Aorta (tissue), 5 donors: ENCODE measurements around the gene SLC25A28. TPM values are rescaled to one million over a fixed set of nuclear protein-coding genes. Genes with fewer than 3 reads are reported as not detected.

ENCODE experiments used
- ATAC-seq: fragments of 200-7000 bp; cut with Tn5 transposase; one replicate; pipeline ENCODE4 v1.9.1; 2022; ENCODE audit warnings: moderate library complexity; ENCODE audit not compliant: low FRiP score
- DNase-seq, 2 donors: peaks; one replicate each; pipeline ENCODE4 v3.0.0-alpha.2; 2020
- H3K27ac ChIP-seq, 2 donors: one replicate each; pipeline ENCODE4 v1.5.1; 2013; ENCODE audit warnings: low read length in 2 of 2, mild to moderate bottlenecking in 2 of 2, moderate library complexity in 2 of 2, control low read depth in 1 of 2, inconsistent platforms in 1 of 2, low read depth in 1 of 2
- H3K27me3 ChIP-seq, 2 donors: one replicate each; pipeline ENCODE4 v1.6.1; 2013; ENCODE audit warnings: control low read depth in 1 of 2, low read length in 1 of 2, mild to moderate bottlenecking in 1 of 2, moderate library complexity in 1 of 2; ENCODE audit not compliant: insufficient read depth in 2 of 2, control insufficient read depth in 1 of 2
- H3K36me3 ChIP-seq, 2 donors: one replicate each; pipeline ENCODE4 v1.6.1; 2013; ENCODE audit warnings: control low read depth in 1 of 2, low read length in 1 of 2, mild to moderate bottlenecking in 1 of 2; ENCODE audit not compliant: insufficient read depth in 2 of 2, control insufficient read depth in 1 of 2
- H3K4me1 ChIP-seq, 2 donors: one replicate each; pipeline ENCODE4 v1.6.1; 2013; ENCODE audit warnings: low read length in 2 of 2, control low read depth in 1 of 2, mild to moderate bottlenecking in 1 of 2, moderate library complexity in 1 of 2; ENCODE audit not compliant: insufficient read depth in 2 of 2, control insufficient read depth in 1 of 2
- H3K4me3 ChIP-seq, 2 donors: one replicate each; pipeline ENCODE4 v1.5.1; 2013; ENCODE audit warnings: low read length in 2 of 2, control low read depth in 1 of 2, mild to moderate bottlenecking in 1 of 2
- H3K9me3 ChIP-seq: one replicate; pipeline ENCODE4 v1.6.1; 2013; ENCODE audit warnings: mild to moderate bottlenecking, low read length; ENCODE audit not compliant: control insufficient read depth
- WGBS, 2 donors: extraction: QIAGEN DNeasy Blood & Tissue Kit; methylation state at CpG; one replicate each; pipeline ENCODE4 v1.1.7; 2013; 5-methylcytosine and 5-hydroxymethylcytosine counted together
- intact Hi-C, 2 donors: fragments of 100-400 bp; cut with DNase I; formaldehyde crosslinking; loops; one replicate each; pipeline versions ENCODE4 v1.14.2 to v1.15.0; 2022
- long read RNA-seq, 2 donors: library from polyadenylated mRNA; unstranded; transcript quantifications; one replicate each; pipeline ENCODE4 v2.0.0, GENCODE V29; 2020 to 2021
- polyA plus RNA-seq, 2 donors: library from polyadenylated mRNA; stranded (reverse); fragments of 200-250 nt; gene quantifications; one replicate each; pipeline ENCODE4 v1.2.3, GENCODE V29; 2013
- total RNA-seq, 2 donors: library from RNA; stranded (reverse); fragmentation: NEBNext Ultra II Directional; extraction: Animal tissue kit (Norgen Biotek cat#: 25700); gene quantifications; one replicate each; pipeline ENCODE4 v1.2.1, GENCODE V29; 2021
- donor health status: healthy with polysubstance abuse.
- donor health status: Bipolar disorder and iron deficiency.
- donor health status: DM: no; HTN: no; CAD: no.
- donor health status: DM: no; HTN: no; CAD: no.
- donor health status: DM: yes; HTN: yes; CAD: no.

Gene SLC25A28, protein sequence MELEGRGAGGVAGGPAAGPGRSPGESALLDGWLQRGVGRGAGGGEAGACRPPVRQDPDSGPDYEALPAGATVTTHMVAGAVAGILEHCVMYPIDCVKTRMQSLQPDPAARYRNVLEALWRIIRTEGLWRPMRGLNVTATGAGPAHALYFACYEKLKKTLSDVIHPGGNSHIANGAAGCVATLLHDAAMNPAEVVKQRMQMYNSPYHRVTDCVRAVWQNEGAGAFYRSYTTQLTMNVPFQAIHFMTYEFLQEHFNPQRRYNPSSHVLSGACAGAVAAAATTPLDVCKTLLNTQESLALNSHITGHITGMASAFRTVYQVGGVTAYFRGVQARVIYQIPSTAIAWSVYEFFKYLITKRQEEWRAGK
- total RNA-seq (10 to 100 TPM; 43.9 to 47.0 TPM), polyA plus RNA-seq (100 to 1,000 TPM in 1 of 2 donors, 10 to 100 TPM in 1; 40.4 to 157 TPM)
- long read RNA-seq, donor 1, partial matches to known transcripts: 11 of 15 reads
- long read RNA-seq, donor 1, other reads (novel, unspliced or antisense): 3 of 15 reads
- long read RNA-seq, donor 2, transcript SLC25A28-201 (4 exons, 1,451 nt): major isoform, 13 of 39 reads
- long read RNA-seq, donor 2, partial matches to known transcripts: 4 of 39 reads
- long read RNA-seq, donor 2, other reads (novel, unspliced or antisense): 22 of 39 reads

DNA sequence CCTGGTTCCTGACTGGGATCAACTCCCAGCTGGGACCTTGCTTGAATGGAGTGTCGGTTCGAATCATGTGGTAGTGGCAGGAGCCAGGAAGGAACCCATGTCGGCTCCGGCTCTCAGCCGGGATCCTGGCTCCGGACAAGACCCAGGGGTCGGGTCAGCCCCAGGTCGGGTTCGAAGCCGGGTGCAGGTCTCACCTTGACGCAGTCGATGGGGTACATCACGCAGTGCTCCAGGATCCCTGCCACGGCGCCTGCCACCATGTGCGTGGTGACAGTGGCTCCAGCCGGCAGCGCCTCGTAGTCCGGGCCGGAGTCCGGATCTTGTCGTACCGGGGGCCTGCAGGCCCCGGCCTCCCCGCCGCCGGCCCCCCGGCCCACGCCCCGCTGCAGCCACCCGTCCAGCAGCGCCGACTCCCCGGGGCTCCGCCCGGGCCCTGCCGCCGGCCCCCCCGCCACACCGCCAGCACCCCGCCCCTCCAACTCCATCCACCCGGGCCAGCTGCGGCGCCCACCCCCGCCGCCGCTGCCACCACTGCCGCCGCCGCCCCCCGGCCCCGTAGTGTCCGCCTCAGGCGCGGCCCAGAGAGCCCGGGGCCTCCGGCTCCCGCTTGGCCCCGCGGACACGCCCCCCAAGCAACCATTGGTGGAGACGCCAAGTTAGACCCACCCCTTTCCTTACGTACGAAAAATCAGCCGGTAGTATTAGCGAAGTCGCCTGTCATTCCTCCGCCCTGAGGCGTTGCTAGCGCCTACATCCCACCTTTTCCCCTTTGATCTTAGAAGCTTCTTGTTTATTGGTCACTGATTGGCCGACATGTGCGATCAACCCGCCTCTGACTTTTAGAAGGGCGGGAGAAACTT is at the start of gene SLC25A28:
Gene SLC25A28, minus strand, starts transcription at position 589 of the 860 bp plus-strand sequence. Its CDS starts 104 bp downstream, at position 485.
- Histone ChIP-seq H3K9me3 (no peaks in the 10 kb centered on the region), H3K4me3 (peak within 1 kb of the TSS; percentile 71 to 98), H3K27me3 (no peaks in the 10 kb centered on the region), H3K27ac (peak within 1 kb of the TSS; percentile 74 to 94), H3K36me3 (no peaks in the 10 kb centered on the region), H3K4me1 (no peaks in the 10 kb centered on the region)
- WGBS, 2 donors: 1% methylated on average over 51 to 75 of the region's 75 CpGs
- peak; percentile 96 to 97 for DNase-seq
- peak; percentile 94 for ATAC-seq
- intact Hi-C loops: loop anchor here (5.0 to 10.0 kb wide), 3 partner anchors 37 to 188 kb away; partner anchors contain the start of genes COX15 (in 2 of the 2), CUTC (in 2 of the 2), ENTPD7 (in 1 of the 2) and GOT1 (in 1 of the 2)

DNA sequence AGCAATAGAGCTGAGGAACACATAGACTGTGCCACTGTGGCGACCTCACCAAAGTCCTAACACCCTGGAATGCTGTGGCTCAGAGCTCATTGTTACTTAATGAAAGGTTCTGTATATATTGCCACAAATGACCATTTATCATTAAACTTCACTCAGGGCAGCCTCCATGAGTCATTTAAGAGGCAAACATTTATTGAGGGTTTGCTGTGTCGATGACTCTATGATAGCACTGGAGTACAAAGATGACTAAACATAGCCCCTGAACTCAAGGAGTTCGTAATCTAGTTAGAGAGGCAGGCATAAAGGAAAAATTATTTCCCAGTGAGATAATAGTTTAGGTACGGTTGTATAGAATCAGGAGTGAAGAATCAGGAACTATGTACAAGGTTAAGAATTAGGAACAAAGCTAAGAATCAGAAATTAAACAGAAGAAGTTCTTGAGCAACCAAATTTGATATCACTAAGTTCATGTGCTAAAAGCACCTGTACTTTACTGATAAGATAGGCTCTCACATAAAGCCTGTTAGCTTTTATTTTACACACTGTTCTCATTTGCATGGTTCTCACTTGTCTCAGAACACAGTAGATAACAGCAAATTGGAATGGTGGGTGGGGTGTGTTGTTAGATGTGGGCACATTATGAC is 47.0 kb upstream of the SLC25A28 start:
- intact Hi-C loops: no loop called here
- ATAC-seq (no peak), DNase-seq (no peak)
- H3K27ac ChIP-seq: no peak overlapping the region
- no peak overlapping the region for H3K4me3 ChIP-seq
- H3K4me1 ChIP-seq: no peaks in the 10 kb centered on the region
- H3K27me3 ChIP-seq: no peaks in the 10 kb centered on the region
- 82 to 85% methylated on average over 4 of the region's 4 CpGs for WGBS, 2 donors
- H3K36me3 ChIP-seq: no peaks in the 10 kb centered on the region
- no peaks in the 10 kb centered on the region for H3K9me3 ChIP-seq

DNA sequence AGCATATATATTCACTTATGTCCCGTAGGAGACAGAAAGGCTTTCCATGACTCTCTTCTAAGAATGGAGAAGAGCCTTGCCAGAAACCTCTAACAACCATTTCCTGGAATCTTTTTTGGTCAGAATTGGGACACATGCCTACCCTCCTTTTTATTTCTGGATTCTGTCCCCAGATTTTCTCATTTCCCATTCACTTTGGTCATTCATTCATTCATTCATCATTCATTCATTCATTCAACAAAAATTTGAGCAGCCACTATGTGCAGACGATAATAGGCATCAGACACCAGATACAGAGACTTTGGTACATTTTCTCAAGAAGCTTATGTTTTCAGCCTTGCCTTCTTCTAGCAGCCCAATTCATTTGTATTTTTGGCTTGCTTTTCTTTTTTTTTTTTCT is 45.1 kb upstream of the SLC25A28 start:
- H3K4me1 ChIP-seq: no peaks in the 10 kb centered on the region

DNA sequence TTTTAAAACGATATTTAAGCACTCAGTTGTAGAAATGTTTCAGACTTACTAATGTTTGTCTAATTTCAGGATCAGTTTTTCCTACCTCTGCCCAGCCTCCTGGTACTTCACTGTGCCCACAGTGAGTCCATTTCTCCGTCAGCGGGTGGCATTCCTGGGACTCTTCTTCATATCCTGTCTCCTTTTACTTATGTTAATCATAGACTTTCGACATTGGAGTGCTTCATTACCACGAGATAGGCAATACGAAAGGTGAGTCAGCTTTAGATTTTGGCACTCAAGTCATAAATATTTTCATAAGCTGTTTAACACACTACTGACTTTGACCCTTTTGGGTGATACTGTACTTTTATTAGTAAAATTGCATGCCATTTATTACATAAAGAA is 41.1 kb upstream of the SLC25A28 start:
- WGBS, 2 donors: 57 to 63% methylated on average over 6 of the region's 6 CpGs

More for the DNA sequence above, 45.1 kb upstream of the SLC25A28 start:
- Histone ChIP-seq H3K4me3 (no peak overlapping the region), H3K27ac (no peak overlapping the region), H3K36me3 (no peaks in the 10 kb centered on the region), H3K27me3 (no peaks in the 10 kb centered on the region), H3K9me3 (no peaks in the 10 kb centered on the region)
- intact Hi-C loops: no loop called here
- no peak for ATAC-seq
- 86 to 96% methylated on average over 2 of the region's 2 CpGs for WGBS, 2 donors
- no peak for DNase-seq

DNA sequence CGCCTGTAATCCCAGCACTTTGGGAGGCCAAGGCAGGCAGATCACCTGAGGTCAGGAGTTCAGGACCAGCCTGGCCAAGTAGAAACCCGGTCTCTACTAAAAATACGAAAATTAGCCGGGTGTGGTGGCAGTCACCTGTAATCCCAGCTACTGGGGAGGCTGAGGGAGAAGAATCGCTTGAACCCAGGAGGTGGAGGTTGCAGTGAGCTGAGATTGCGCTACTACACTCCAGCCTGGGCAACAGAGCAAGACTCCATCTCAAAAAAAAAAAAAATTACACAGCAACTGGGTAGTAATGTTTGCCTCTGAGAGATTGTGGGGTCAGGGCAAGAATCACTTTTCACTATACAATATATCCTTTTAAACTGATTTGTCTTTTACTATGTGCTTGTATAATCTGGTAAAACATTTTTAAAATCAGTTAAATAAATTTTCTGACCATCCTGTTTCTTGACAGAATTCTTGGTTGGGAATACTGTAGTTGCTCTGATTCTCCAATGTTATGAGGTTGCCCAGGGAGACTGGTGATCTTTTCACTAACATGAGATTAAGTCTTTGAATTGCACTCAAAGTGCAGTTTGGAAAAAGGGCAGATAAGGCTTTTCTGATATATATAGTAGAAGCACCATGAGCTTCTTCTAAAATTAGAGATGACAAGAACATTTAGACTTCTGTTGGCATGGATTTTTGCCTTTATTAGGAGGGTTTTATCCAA is 40.6 kb upstream of the SLC25A28 start:
- 93 to 96% methylated on average over 6 of the region's 6 CpGs for WGBS, 2 donors
- Histone ChIP-seq H3K9me3 (no peaks in the 10 kb centered on the region), H3K36me3 (no peaks in the 10 kb centered on the region), H3K4me3 (no peak overlapping the region), H3K4me1 (no peaks in the 10 kb centered on the region), H3K27me3 (no peaks in the 10 kb centered on the region), H3K27ac (no peak overlapping the region)
- intact Hi-C loops: no loop called here
- ATAC-seq (no peak), DNase-seq (no peak)

More for the DNA sequence above, 41.1 kb upstream of the SLC25A28 start:
- no peak for ATAC-seq
- Histone ChIP-seq H3K27ac (no peak overlapping the region), H3K27me3 (no peaks in the 10 kb centered on the region), H3K36me3 (no peaks in the 10 kb centered on the region), H3K4me1 (no peaks in the 10 kb centered on the region), H3K9me3 (no peaks in the 10 kb centered on the region), H3K4me3 (no peak overlapping the region)
- intact Hi-C loops: no loop called here
- no peak for DNase-seq

DNA sequence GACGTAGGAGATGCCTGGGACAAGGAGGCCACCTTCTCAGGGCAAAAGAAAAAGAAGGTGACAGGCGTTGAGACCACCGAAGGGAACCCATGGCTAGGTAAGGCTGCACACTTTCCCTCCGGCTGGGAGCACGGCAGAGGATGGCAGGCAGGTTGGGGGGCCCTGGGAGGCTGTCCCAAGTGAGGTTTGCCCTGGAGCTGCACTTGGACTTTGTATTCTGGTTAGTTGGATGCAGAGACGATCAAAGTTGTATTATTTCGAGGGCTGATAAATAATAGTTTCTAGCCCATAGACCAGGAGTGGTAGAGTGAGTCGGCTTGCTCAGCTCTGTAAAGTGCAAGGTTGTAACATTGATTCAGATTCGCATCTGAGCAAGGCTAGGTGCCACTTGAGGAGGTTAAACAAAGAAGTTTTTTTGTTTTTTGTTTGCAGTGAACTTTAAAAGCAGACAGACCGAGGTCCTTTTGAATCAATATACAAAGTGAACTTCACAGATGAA is 39.7 kb upstream of the SLC25A28 start:
- WGBS, 2 donors: 10 to 11% methylated on average over 10 of the region's 10 CpGs
- Histone ChIP-seq H3K27me3 (no peaks in the 10 kb centered on the region), H3K4me3 (peak overlapping the region; percentile 62 to 88), H3K4me1 (no peaks in the 10 kb centered on the region), H3K36me3 (no peaks in the 10 kb centered on the region), H3K9me3 (no peaks in the 10 kb centered on the region), H3K27ac (no peak overlapping the region)
- intact Hi-C loops: loop anchor here (1.0 to 5.0 kb wide), 2 partner anchors 38 to 39 kb away; partner anchors contain the start of gene SLC25A28 (in 1 of the 2)
- no peak for DNase-seq
- ATAC-seq: no peak

DNA sequence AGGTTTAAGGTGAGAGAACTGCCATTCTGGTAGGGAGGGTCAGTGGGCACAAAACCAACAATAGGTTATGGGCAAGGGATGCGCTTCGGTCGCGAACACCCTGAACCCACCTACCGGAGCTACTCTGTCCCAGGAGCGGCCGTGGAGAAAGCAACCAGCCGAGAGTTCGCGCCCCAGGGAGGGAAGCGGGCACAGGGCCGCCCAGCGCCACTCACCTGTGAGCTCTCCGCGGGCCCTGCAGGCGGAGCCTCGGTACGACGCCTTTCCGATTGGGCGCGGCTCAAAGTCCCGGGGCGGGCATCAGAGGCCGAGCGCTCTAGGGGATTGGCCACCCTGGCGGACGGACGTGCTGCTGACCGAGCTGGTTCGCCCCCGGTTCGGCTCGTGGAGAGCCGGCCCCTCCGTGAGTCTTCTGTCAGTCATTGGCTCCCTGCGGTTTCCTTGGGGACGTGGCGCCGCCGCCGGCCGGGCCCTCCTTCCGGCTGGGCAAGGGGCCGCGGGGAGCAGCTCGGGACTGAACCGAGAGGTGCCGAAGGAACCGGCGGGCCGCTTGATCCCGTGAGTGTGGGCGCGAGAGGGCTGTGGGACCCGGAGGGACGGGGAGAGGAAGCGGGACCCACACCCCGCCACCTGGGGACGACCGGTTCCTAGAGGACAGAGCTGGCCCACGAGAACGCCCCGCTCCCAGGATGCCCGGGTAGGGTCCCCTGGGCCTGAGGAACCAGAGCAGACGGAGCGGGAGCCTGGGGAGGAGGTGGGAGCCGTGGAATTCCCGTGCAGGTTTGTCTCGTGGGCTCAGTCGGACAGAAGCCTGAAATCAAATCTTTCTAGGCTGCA is 39.0 kb upstream of the SLC25A28 start, which contains the start of gene ENTPD7:
Gene ENTPD7, plus strand, starts transcription at position 479 of the 837 bp plus-strand sequence. CDS start 448 bp downstream, outside the sequence.
- Histone ChIP-seq H3K27ac (no peak within 1 kb of the TSS), H3K27me3 (no peaks in the 10 kb centered on the region), H3K4me1 (no peaks in the 10 kb centered on the region), H3K4me3 (peak within 1 kb of the TSS; percentile 62 to 88), H3K9me3 (no peaks in the 10 kb centered on the region), H3K36me3 (no peaks in the 10 kb centered on the region)
- WGBS, 2 donors: 0 to 1% methylated on average over 53 to 71 of the region's 71 CpGs
- DNase-seq (peak; percentile 96 to 98), ATAC-seq (peak; percentile 98)
- intact Hi-C loops: loop anchor here (1.0 to 5.0 kb wide), 2 partner anchors 37 to 38 kb away; partner anchors contain the start of gene SLC25A28 (in 1 of the 2)
